Measurements from ENCODE around the gene EXOC7. TPM values are rescaled to one million over a fixed set of nuclear protein-coding genes. Genes with fewer than 3 reads are reported as not detected.
A peak's percentile ranks its signal among the peaks of the same experiment; 100 is the strongest.

EXOC7 gene
- polyA plus RNA-seq, 1 donor (not counting 4 experiments of a cell fraction or from before 2014, with no cell fraction given) = 60.6 TPM

DNA sequence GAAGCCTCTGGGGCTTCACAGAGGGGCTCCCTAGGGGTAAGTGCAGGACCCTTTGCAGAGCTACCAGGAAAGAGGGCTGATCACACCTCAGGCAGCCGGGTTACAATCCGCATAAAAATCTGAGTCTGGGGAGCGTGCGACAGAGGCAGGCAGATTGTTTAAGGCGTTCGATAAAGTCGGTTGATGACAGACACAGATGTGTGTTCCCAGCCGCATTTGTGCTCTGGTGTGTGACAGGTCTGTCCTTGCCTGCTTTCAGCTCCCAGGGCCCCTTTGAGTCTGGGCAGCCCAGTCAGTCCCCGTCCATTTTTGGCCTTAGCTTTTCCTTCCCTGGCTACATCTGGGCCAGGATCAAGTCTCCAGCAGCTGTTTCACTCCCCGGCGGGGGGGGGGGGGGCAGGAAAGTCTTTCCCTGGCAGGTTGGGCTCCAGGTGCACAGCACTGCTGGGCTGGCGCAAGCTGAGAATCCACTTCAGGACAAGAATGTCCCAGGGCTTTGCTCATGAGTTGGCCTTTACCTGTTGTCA lies 25.9 kb downstream of the EXOC7 start:
- peaks cover 11% of the 10 kb centered on the region for H3K4me1 ChIP-seq (ENCODE audit: control insufficient read depth, extremely low read depth, insufficient read depth, low read length)
- H3K27me3 ChIP-seq (ENCODE audit: control insufficient read depth, extremely low read depth, insufficient read depth, low read length) = peaks cover 74% of the 10 kb centered on the region
- H4K20me1 ChIP-seq (ENCODE audit: control insufficient read depth, extremely low read depth, insufficient read depth, low read length) = no peaks in the 10 kb centered on the region
- no peak overlapping the region for H3K4me3 ChIP-seq (ENCODE audit: control insufficient read depth in 2 of 3, extremely low read depth in 1 of 3, insufficient read depth in 2 of 3, low read depth in 1 of 3, low read length in 3 of 3)
- peaks cover 4% of the 10 kb centered on the region for H3K79me2 ChIP-seq (ENCODE audit: control insufficient read depth, insufficient read depth, low read length)
- no peak for TF ChIP-seq EZH2 (IDR thresholded peaks at IDR 0.05; ENCODE audit: low read length)
- TF ChIP-seq, protein P1, sequence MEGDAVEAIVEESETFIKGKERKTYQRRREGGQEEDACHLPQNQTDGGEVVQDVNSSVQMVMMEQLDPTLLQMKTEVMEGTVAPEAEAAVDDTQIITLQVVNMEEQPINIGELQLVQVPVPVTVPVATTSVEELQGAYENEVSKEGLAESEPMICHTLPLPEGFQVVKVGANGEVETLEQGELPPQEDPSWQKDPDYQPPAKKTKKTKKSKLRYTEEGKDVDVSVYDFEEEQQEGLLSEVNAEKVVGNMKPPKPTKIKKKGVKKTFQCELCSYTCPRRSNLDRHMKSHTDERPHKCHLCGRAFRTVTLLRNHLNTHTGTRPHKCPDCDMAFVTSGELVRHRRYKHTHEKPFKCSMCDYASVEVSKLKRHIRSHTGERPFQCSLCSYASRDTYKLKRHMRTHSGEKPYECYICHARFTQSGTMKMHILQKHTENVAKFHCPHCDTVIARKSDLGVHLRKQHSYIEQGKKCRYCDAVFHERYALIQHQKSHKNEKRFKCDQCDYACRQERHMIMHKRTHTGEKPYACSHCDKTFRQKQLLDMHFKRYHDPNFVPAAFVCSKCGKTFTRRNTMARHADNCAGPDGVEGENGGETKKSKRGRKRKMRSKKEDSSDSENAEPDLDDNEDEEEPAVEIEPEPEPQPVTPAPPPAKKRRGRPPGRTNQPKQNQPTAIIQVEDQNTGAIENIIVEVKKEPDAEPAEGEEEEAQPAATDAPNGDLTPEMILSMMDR (optimal IDR thresholded peaks at IDR 0.05 in 1 of 3, IDR thresholded peaks at IDR 0.05 in 1 of 3, conservative IDR thresholded peaks at IDR 0.05 in 1 of 3; ENCODE audit: extremely low read depth in 1 of 3, insufficient read depth in 2 of 3, low read length in 3 of 3) = no peak
- DNase-seq (ENCODE audit: low read depth, low spot score) = no peak
- no peak overlapping the region for H3K9ac ChIP-seq (ENCODE audit: control insufficient read depth, extremely low read depth, insufficient read depth, low read length)
- no peak overlapping the region for H2AFZ ChIP-seq (ENCODE audit: control insufficient read depth, low read length)
- no peak overlapping the region for H3K27ac ChIP-seq (ENCODE audit: control insufficient read depth, insufficient read depth, low read length)
- peaks cover 0 to 3% of the 10 kb centered on the region in 2 experiments for H3K36me3 ChIP-seq (ENCODE audit: control insufficient read depth in 2 of 2, extremely low read depth in 1 of 2, insufficient read depth in 2 of 2, low read length in 2 of 2)
- no peaks in the 10 kb centered on the region for H3K9me3 ChIP-seq (ENCODE audit: control insufficient read depth, low read depth, low read length)
- H3K9me1 ChIP-seq (ENCODE audit: control insufficient read depth, extremely low read depth, insufficient read depth, low read length) = no peaks in the 10 kb centered on the region
- no peak for FAIRE-seq
- no peak overlapping the region for H3K4me2 ChIP-seq (ENCODE audit: control insufficient read depth, extremely low read depth, insufficient read depth, low read depth, low read length)
- dilution Hi-C loops (cut with MboI; ENCODE audit: extremely low pct_ligation_motif_present, low sequenced_read_pairs) = no loop called here

DNA sequence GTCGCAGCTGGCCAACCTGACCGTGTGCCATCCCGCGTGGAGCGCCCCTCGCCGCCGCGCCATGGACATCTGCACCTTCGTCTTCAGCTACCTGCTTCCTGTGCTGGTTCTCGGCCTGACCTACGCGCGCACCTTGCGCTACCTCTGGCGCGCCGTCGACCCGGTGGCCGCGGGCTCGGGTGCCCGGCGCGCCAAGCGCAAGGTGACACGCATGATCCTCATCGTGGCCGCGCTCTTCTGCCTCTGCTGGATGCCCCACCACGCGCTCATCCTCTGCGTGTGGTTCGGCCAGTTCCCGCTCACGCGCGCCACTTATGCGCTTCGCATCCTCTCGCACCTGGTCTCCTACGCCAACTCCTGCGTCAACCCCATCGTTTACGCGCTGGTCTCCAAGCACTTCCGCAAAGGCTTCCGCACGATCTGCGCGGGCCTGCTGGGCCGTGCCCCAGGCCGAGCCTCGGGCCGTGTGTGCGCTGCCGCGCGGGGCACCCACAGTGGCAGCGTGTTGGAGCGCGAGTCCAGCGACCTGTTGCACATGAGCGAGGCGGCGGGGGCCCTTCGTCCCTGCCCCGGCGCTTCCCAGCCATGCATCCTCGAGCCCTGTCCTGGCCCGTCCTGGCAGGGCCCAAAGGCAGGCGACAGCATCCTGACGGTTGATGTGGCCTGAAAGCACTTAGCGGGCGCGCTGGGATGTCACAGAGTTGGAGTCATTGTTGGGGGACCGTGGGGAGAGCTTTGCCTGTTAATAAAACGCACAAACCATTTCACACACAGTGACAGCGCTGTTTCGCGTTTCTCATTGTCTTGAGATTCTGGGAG lies 26.6 kb downstream of the EXOC7 start:
- FAIRE-seq (no peak), DNase-seq (ENCODE audit: low read depth, low spot score) (no peak)
- Histone ChIP-seq H3K4me2 (ENCODE audit: control insufficient read depth, extremely low read depth, insufficient read depth, low read depth, low read length) (peak overlapping the region; percentile 25), H3K9ac (ENCODE audit: control insufficient read depth, extremely low read depth, insufficient read depth, low read length) (no peak overlapping the region), H3K79me2 (ENCODE audit: control insufficient read depth, insufficient read depth, low read length) (peaks cover 9% of the 10 kb centered on the region), H3K36me3 (ENCODE audit: control insufficient read depth in 2 of 2, extremely low read depth in 1 of 2, insufficient read depth in 2 of 2, low read length in 2 of 2) (no peaks in the 10 kb centered on the region), H4K20me1 (ENCODE audit: control insufficient read depth, extremely low read depth, insufficient read depth, low read length) (no peaks in the 10 kb centered on the region), H3K9me3 (ENCODE audit: control insufficient read depth, low read depth, low read length) (no peaks in the 10 kb centered on the region), H3K27me3 (ENCODE audit: control insufficient read depth, extremely low read depth, insufficient read depth, low read length) (peaks cover 74% of the 10 kb centered on the region), H3K4me1 (ENCODE audit: control insufficient read depth, extremely low read depth, insufficient read depth, low read length) (peaks cover 11% of the 10 kb centered on the region), H3K9me1 (ENCODE audit: control insufficient read depth, extremely low read depth, insufficient read depth, low read length) (no peaks in the 10 kb centered on the region), H2AFZ (ENCODE audit: control insufficient read depth, low read length) (no peak overlapping the region), H3K4me3 (ENCODE audit: control insufficient read depth in 2 of 3, extremely low read depth in 1 of 3, insufficient read depth in 2 of 3, low read depth in 1 of 3, low read length in 3 of 3) (no peak overlapping the region), H3K27ac (ENCODE audit: control insufficient read depth, insufficient read depth, low read length) (no peak overlapping the region)
- dilution Hi-C loops (cut with MboI; ENCODE audit: extremely low pct_ligation_motif_present, low sequenced_read_pairs) = no loop called here
- TF ChIP-seq EZH2 (IDR thresholded peaks at IDR 0.05; ENCODE audit: low read length) = peak; percentile 64
- TF ChIP-seq, protein P1 (optimal IDR thresholded peaks at IDR 0.05 in 1 of 3, IDR thresholded peaks at IDR 0.05 in 1 of 3, conservative IDR thresholded peaks at IDR 0.05 in 1 of 3; ENCODE audit: extremely low read depth in 1 of 3, insufficient read depth in 2 of 3, low read length in 3 of 3) = no peak

Data from keratinocyte (primary cell).